ENCODE measurements around the gene REL. TPM values are rescaled to one million over a fixed set of nuclear protein-coding genes. Genes with fewer than 3 reads are reported as not detected.

The REL gene
- total RNA-seq (2022; extraction: Qiagen RNA extraction; ENCODE audit: low read depth), result 1.3 to 4.0 TPM (median 2.7 TPM) in 5 replicates

DNA sequence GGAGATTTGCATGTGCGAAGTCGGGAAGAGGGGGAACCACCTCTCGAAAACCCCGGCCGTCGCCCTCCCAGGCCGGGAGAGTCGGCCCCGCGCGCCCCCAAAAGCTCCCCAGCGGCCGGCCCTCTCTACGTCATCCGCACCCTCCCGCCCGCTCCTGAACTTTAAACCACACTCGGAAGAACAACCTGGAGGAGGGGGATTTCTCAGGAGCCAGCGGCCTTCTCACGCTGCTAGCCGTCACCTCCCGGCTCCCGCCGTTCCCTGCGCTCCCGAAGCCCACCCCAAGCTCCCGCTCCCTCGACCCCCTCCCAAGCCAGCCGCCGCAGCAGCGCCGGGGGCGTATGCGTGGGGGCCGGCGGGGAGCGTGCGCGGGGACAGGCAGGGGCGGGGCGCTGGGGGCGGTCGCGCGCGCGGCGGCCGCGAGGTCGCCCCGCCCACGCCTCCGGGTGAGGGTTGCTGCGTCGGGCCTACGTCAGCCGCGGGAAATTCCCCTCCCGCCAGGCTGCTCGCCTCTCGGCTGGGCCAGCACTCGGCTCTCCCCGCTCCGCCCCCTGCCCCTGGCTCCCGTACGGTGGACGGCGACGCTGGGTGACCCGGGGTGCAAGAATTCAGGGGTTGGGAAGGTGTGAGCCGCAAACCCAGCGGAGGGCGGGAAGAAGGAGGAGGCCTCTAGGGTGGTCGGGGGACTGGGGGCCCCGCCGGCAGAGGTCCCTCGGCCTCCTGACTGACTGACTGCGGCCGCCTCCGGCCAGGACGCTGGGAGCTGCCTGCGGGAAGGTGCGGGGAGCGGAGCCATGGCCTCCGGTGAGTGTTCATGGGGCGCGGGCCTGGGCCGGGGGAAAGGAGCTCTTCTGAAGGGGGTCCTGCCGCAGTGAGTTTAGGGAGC is at the start of gene REL:
REL (plus strand) TSS at position 528 of the 886 bp plus-strand sequence; CDS start at position 795, 267 bp downstream.

Other genes starting within 250 kb of the REL start
- 7.1 to 9.6 TPM (median 8.7 TPM) in 5 replicates for gene PAPOLG, start 125.3 kb upstream of the REL start, total RNA-seq (2022; extraction: Qiagen RNA extraction; ENCODE audit: low read depth)
- gene PEX13, start 136.1 kb downstream of the REL start, total RNA-seq (2022; extraction: Qiagen RNA extraction; ENCODE audit: low read depth), result 13.0 to 19.4 TPM (median 16.5 TPM) in 5 replicates
- gene PUS10, start 136.7 kb downstream of the REL start, total RNA-seq (2022; extraction: Qiagen RNA extraction; ENCODE audit: low read depth), result 2.1 to 3.2 TPM (median 2.8 TPM) in 5 replicates
- gene SANBR, start 184.3 kb downstream of the REL start, total RNA-seq (2022; extraction: Qiagen RNA extraction; ENCODE audit: low read depth), result 7.3 to 14.1 TPM (median 13.9 TPM) in 5 replicates

All from A549 treated with RU486 at 1 μM for 4 hours (cell line).